ENCODE data around the gene PLEKHM2.

The PLEKHM2 gene

DNA sequence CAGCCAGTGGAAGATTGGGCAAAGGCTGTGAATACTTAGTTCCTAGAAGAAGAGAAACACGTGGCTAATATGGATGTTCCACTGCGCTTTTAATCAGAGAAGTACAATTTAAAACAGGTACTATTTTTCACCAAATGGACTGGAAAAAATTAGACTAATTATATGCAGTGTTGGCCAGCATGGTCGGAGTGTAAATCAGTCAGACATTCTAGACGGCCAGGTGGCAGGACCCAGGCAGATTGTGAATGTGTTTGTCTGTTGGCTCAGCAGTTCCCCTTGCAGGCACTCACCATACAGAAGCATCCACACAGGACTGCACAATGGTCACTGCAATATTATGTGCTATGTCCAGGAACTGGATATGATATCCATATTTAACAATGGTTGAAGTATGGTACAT is 28.0 kb downstream of the PLEKHM2 start:
- DNase-seq (ENCODE audit: low spot score), result no peak
- in situ Hi-C loops (cut with MboI; ENCODE audit: low sequenced_read_pairs, unreplicated experiment), result no loop called here
- TF ChIP-seq, protein P1, sequence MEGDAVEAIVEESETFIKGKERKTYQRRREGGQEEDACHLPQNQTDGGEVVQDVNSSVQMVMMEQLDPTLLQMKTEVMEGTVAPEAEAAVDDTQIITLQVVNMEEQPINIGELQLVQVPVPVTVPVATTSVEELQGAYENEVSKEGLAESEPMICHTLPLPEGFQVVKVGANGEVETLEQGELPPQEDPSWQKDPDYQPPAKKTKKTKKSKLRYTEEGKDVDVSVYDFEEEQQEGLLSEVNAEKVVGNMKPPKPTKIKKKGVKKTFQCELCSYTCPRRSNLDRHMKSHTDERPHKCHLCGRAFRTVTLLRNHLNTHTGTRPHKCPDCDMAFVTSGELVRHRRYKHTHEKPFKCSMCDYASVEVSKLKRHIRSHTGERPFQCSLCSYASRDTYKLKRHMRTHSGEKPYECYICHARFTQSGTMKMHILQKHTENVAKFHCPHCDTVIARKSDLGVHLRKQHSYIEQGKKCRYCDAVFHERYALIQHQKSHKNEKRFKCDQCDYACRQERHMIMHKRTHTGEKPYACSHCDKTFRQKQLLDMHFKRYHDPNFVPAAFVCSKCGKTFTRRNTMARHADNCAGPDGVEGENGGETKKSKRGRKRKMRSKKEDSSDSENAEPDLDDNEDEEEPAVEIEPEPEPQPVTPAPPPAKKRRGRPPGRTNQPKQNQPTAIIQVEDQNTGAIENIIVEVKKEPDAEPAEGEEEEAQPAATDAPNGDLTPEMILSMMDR (IDR thresholded peaks at IDR 0.05; ENCODE audit: borderline replicate concordance, control extremely low read depth, extremely low read depth, insufficient read depth, missing control alignments), result no peak

DNA sequence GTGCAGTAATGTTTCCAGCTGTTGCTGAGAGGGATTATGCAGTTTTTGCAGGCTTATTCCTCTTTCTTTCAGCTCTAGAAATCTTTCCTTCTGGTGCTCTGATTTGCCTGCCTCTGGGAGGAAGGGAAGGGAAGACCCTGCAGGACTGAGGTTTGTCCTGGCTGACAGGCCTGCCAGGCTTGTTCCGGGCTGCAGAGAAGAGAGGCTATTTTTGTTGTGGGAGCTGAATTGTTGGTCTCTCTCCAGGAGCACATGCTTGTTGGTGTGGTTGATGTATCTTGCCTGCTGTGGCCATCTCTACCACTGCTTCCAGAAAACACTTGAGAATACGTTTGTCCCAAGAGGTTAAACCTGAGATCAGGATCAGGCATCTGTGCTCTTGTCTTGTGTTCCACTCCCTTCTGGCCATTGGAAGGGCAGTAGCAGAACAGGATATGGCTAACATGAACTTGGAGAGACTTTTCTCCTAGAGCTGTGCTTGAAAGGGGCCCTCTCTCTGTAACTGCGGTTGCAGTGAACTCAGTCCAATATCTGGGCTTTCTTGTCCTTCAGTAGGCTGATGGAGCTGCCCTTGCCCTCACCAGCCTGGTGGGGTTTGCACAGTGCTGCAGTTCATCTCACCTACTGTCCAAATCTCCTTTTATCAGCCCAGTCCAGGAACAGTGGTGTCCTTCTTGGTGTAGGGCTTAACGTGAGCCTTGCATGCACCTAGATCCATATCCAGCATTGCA is 30.5 kb downstream of the PLEKHM2 start:
- DNase-seq (ENCODE audit: low spot score), result no peak
- TF ChIP-seq, protein P1 (IDR thresholded peaks at IDR 0.05; ENCODE audit: borderline replicate concordance, control extremely low read depth, extremely low read depth, insufficient read depth, missing control alignments), result no peak
- in situ Hi-C loops (cut with MboI; ENCODE audit: low sequenced_read_pairs, unreplicated experiment), result no loop called here

DNA sequence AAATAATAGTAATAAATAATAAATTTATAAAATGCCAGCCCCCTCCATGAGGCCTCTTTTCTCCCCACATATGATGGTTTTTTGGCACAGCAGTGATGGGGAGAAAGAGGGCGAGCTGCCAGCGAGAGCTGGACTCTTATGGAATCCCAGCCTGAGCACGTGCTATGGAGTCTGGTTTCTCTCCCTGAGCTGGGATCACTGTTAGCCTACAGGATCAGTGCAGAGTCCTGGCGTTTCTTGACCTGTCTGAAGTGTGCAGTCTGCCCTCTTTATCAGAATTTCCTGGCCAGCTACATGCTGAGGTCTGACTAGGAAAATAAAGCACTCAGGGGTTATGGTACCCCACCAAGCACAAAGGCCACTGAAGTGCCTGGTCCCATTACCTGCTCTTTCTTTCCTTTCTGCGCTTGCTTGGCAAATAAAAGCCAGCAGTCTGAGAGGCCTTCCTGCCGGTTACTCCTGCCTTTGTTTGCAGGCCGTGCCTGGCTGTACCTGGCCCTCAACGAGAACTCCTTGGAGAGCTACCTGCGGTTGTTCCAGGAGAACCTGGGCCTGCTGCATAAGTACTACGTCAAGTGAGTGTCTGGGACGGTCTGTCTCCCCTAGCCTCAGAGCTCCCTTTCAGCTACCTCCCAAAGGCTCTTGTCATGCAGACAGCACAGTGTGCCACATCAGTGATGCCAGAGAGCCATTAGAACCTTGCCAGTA is 33.5 kb downstream of the PLEKHM2 start:
- no peak for DNase-seq (ENCODE audit: low spot score)
- TF ChIP-seq, protein P1 (IDR thresholded peaks at IDR 0.05; ENCODE audit: borderline replicate concordance, control extremely low read depth, extremely low read depth, insufficient read depth, missing control alignments), result no peak
- in situ Hi-C loops (cut with MboI; ENCODE audit: low sequenced_read_pairs, unreplicated experiment), result no loop called here

DNA sequence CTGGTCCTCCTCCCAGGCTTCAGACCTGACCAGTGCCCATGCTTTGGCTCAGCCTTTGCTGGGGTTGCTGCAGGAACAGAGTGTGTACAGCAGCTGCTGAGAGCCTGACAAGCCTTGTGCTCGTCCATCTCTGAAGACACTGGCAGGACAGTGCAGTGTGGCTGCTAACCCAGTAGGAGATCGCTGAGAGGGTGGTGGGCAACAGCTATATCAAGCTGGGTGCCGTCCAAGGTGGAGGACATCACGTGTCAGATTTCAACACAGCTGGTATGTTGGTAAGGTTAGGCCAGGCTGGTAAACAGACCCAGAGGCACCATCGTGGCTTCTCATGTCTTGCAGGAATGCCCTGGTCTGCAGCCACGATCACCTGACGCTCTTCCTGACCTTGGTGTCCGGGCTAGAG is 34.1 kb downstream of the PLEKHM2 start:
- TF ChIP-seq, protein P1 (IDR thresholded peaks at IDR 0.05; ENCODE audit: borderline replicate concordance, control extremely low read depth, extremely low read depth, insufficient read depth, missing control alignments), result no peak
- DNase-seq (ENCODE audit: low spot score), result no peak
- in situ Hi-C loops (cut with MboI; ENCODE audit: low sequenced_read_pairs, unreplicated experiment), result no loop called here

DNA sequence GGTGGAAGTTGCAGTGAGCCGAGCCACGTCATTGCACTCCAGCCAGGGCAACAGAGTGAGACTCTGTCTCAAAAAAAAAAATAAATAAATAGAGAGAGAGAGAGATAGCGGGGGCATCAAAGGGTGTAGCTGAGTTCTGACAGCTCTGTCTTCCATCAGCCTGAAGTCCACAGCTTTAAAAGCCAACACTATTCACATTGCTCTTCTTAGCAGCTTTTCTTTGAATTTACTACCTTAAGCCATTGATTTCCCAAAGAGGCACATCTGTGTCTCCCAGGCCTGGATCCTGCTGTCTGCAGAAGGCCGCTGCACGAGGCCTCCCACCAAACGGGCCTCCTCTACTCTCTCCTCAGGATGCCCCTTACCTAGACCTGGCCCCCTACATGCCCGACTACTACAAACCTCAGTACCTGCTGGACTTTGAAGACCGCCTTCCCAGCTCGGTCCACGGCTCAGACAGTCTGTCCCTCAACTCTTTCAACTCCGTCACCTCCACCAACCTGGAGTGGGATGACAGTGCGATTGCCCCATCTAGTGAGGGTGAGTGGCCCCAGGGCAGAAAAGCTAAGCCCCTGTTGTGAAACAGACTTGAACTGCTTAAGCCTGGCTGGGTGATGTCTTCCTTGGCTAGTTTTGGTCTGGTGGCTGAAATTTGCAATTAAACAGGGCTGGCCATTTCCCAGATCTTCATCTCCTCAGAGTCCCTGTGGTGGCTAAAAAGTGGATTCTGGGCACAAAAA is 35.4 kb downstream of the PLEKHM2 start:
- in situ Hi-C loops (cut with MboI; ENCODE audit: low sequenced_read_pairs, unreplicated experiment), result no loop called here

DNA sequence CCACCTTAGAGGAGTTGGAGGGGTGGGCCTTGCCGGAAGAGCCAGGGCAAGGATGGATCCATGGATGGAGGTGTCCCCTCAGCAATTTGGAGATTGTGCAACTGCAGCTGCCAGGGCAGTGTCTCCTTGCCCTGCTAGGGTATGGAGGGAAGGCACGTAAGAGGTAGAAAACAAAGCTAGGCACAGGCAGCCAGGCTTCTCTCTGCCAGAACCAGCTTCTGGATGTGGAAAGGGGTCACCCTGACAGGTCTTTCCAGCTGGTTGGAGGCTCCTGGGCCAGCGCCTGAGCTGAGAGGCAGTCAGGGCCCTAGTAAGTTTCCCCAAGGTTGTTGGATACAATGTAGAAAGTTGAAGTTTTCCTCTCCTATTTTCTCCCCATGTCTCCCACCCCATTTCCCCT is 36.7 kb downstream of the PLEKHM2 start:
- in situ Hi-C loops (cut with MboI; ENCODE audit: low sequenced_read_pairs, unreplicated experiment), result no loop called here
- TF ChIP-seq, protein P1 (IDR thresholded peaks at IDR 0.05; ENCODE audit: borderline replicate concordance, control extremely low read depth, extremely low read depth, insufficient read depth, missing control alignments), result no peak
- no peak for DNase-seq (ENCODE audit: low spot score)

More for the DNA sequence above, 35.4 kb downstream of the PLEKHM2 start:
- TF ChIP-seq, protein P1 (IDR thresholded peaks at IDR 0.05; ENCODE audit: borderline replicate concordance, control extremely low read depth, extremely low read depth, insufficient read depth, missing control alignments), result no peak
- no peak for DNase-seq (ENCODE audit: low spot score)
